Spleen (tissue), 11 donors: Measurements from ENCODE around the gene HOXB6. TPM values are rescaled to one million over a fixed set of nuclear protein-coding genes. Genes with fewer than 3 reads are reported as not detected.
A peak's percentile ranks its signal among the peaks of the same experiment; 100 is the strongest.

Experiments
- DNase-seq: peaks from one replicate; pipeline ENCODE4 v3.0.0-alpha.2; 2020
- H3K27ac ChIP-seq, 8 donors: fragments of 200-600 bp; sonication (generic) in 7 of 8; 1 replicate in 4 of 8; 2 replicates in 4 of 8; pipeline versions ENCODE4 v1.5.0 to v1.8.0; 2016 to 2021; ENCODE audit warnings: inconsistent platforms in 4 of 8, mild to moderate bottlenecking in 4 of 8, moderate library complexity in 1 of 8
- H3K27me3 ChIP-seq, 7 donors: fragments of 200-600 bp; sonication (generic) in 6 of 7; replicated peaks in 1 of 7; 1 replicate in 4 of 7; 2 replicates in 3 of 7; pipeline versions ENCODE4 v1.5.0 to v1.8.0; 2016 to 2021; ENCODE audit warnings: inconsistent platforms in 3 of 7, mild to moderate bottlenecking in 1 of 7
- H3K36me3 ChIP-seq, 6 donors: fragments of 200-600 bp; sonication (generic) in 5 of 6; 1 replicate in 4 of 6; 2 replicates in 2 of 6; pipeline versions ENCODE4 v1.5.0 to v1.8.0; 2016 to 2021; ENCODE audit warnings: inconsistent platforms in 2 of 6
- H3K4me1 ChIP-seq, 6 donors: fragments of 200-600 bp; sonication (generic) in 5 of 6; 1 replicate in 3 of 6; 2 replicates in 3 of 6; pipeline versions ENCODE4 v1.5.0 to v1.8.0; 2016 to 2021; ENCODE audit warnings: inconsistent platforms in 3 of 6
- H3K4me3 ChIP-seq, 8 donors: fragments of 200-600 bp; sonication (generic) in 7 of 8; 1 replicate in 4 of 8; 2 replicates in 4 of 8; pipeline versions ENCODE4 v1.5.0 to v1.8.0; 2016 to 2021; ENCODE audit warnings: inconsistent platforms in 4 of 8, mild to moderate bottlenecking in 4 of 8, moderate library complexity in 2 of 8
- H3K9me3 ChIP-seq, 8 donors: fragments of 200-600 bp; sonication (generic) in 7 of 8; 1 replicate in 4 of 8; 2 replicates in 4 of 8; pipeline versions ENCODE4 v1.5.0 to v1.8.0; 2016 to 2021; ENCODE audit warnings: inconsistent platforms in 4 of 8
- POLR2A ChIP-seq, 3 donors: fragments of 450-650 bp; IDR thresholded peaks; one replicate each; pipeline ENCODE4 v1.5.1; 2017; ENCODE audit warnings: antibody characterized with exemption in 3 of 3, mild to moderate bottlenecking in 1 of 3
- POLR2AphosphoS5 ChIP-seq, 3 donors: sonication (generic); formaldehyde crosslinking; IDR thresholded peaks; one replicate each; pipeline ENCODE4 v1.5.1; 2017; ENCODE audit warnings: antibody characterized with exemption in 3 of 3
- WGBS, 5 donors: extraction: QIAGEN DNeasy Blood & Tissue Kit in 3 of 5; methylation state at CpG; one replicate each; pipeline versions ENCODE4 v1.1.5 to v1.1.7; 2013 to 2018; 5-methylcytosine and 5-hydroxymethylcytosine counted together
- intact Hi-C: fragments of 100-400 bp; cut with DNase I; formaldehyde crosslinking; loops from one replicate; pipeline ENCODE4 v1.15.0; 2023; ENCODE audit warnings: low total_unique reads
- polyA plus RNA-seq, 3 donors: library from polyadenylated mRNA; stranded (reverse); fragments of 200-250 nt; gene quantifications; one replicate each; pipeline ENCODE4 v1.2.1, GENCODE V29; 2013
- total RNA-seq, 7 donors: library from RNA; depleted of rRNA in 3 of 7; stranded (reverse); fragments of >200 nt in 3 of 7; fragmentation: NEBNext Ultra II Directional in 4 of 7; extraction: Animal tissue kit (Norgen Biotek cat#: 25700) in 4 of 7; gene quantifications; one replicate each; pipeline versions ENCODE4 v1.1.0 to v1.2.1, GENCODE V29; 2016 to 2021
- TF ChIP-seq, protein P1 (sequence below), 11 experiments: fragments of 200-600 bp in 7 of 11; fragments of 450-650 bp in 4 of 11; sonication (generic) in 4 of 11; IDR thresholded peaks in 8 of 11; conservative IDR thresholded peaks in 3 of 11; 1 replicate in 7 of 11; 2 replicates in 4 of 11; pipeline versions ENCODE4 v1.4.0 to v1.8.0; 2016 to 2021; ENCODE audit warnings: antibody characterized with exemption in 11 of 11, inconsistent platforms in 4 of 11, mild to moderate bottlenecking in 1 of 11
- donor health status: healthy with polysubstance abuse.
- donor health status: DM: no; HTN: no; CAD: no; lungs with moderate emphysema.
- donor health status: DM: no; HTN: no; CAD: no.
- donor health status: Bipolar disorder and iron deficiency.
- donor health status: healthy.
- donor health status: DM: no; HTN: no; CAD: no.
- donor health status: DM: yes; HTN: yes; CAD: no.

Gene HOXB6
- total and polyA plus RNA-seq, 10 donors: 1.2 to 4.5 (median 2.9) TPM

DNA sequence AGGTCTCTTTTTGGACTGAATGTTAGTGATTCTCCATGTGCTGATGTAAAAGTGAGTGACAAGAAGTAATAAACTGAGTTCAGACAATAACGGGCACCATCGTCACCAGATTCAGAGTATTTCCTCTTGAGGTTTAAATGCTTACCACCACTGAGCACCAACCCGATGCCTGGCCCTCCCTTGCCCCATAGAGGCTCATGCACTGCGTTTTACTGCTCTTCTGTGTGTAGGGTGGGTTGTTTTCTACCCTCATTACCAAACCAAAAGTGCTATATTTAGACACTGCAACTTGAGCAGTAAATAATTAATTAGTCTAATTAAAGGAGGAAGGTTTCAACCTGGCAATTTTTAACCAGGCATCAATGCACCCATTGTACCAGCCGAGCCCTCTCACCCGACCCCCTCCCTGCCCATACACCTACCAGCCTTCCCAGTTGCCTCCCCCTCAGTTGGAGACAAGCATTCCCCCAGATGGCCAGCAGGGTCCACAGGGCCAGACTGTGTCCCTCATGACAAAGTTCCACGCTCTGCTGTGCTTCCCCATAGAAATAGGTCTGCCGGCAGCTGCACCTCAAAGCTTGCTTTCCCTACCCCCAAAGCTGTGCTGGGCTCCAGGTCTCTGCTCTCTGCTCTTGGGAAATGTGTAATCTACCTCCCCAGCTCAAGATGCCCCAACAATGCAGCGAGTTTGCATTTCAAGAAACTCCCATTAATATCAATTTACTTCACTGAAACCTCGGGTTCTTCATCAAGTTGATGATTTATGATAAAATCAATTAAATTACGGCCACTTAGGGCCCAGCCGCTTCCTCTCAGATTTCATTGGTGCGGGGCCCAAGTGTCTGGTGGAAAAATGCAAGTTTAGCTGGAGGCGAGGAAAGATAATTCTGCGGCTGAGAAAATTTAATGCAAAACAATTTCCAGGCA, 42.6 kb downstream of the HOXB6 start:
- Histone ChIP-seq H3K36me3 (no peaks in the 10 kb centered on the region), H3K27me3 (peaks cover 0 to 69% (median 8%) of the 10 kb centered on the region in 7 donors), H3K4me1 (peaks cover 0 to 73% (median 8%) of the 10 kb centered on the region in 6 donors), H3K4me3 (peak overlapping the region in 2 of 8 donors; percentile 42 to 59), H3K9me3 (no peaks in the 10 kb centered on the region), H3K27ac (peak overlapping the region in 6 of 8 donors; percentile 25 to 89 (median 64))
- no peak for DNase-seq
- intact Hi-C loops: no loop called here
- TF ChIP-seq, protein P1, sequence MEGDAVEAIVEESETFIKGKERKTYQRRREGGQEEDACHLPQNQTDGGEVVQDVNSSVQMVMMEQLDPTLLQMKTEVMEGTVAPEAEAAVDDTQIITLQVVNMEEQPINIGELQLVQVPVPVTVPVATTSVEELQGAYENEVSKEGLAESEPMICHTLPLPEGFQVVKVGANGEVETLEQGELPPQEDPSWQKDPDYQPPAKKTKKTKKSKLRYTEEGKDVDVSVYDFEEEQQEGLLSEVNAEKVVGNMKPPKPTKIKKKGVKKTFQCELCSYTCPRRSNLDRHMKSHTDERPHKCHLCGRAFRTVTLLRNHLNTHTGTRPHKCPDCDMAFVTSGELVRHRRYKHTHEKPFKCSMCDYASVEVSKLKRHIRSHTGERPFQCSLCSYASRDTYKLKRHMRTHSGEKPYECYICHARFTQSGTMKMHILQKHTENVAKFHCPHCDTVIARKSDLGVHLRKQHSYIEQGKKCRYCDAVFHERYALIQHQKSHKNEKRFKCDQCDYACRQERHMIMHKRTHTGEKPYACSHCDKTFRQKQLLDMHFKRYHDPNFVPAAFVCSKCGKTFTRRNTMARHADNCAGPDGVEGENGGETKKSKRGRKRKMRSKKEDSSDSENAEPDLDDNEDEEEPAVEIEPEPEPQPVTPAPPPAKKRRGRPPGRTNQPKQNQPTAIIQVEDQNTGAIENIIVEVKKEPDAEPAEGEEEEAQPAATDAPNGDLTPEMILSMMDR (IDR thresholded peaks at IDR 0.05 in 8 of 11, conservative IDR thresholded peaks at IDR 0.05 in 3 of 11): peak in 1 of 11 experiments; percentile 25
- TF ChIP-seq POLR2A (IDR thresholded peaks at IDR 0.05): no peak
- no peak for TF ChIP-seq POLR2AphosphoS5 (IDR thresholded peaks at IDR 0.05)
- WGBS, 5 donors: 62 to 67% (median 65%) methylated on average over 15 of the region's 15 CpGs

DNA sequence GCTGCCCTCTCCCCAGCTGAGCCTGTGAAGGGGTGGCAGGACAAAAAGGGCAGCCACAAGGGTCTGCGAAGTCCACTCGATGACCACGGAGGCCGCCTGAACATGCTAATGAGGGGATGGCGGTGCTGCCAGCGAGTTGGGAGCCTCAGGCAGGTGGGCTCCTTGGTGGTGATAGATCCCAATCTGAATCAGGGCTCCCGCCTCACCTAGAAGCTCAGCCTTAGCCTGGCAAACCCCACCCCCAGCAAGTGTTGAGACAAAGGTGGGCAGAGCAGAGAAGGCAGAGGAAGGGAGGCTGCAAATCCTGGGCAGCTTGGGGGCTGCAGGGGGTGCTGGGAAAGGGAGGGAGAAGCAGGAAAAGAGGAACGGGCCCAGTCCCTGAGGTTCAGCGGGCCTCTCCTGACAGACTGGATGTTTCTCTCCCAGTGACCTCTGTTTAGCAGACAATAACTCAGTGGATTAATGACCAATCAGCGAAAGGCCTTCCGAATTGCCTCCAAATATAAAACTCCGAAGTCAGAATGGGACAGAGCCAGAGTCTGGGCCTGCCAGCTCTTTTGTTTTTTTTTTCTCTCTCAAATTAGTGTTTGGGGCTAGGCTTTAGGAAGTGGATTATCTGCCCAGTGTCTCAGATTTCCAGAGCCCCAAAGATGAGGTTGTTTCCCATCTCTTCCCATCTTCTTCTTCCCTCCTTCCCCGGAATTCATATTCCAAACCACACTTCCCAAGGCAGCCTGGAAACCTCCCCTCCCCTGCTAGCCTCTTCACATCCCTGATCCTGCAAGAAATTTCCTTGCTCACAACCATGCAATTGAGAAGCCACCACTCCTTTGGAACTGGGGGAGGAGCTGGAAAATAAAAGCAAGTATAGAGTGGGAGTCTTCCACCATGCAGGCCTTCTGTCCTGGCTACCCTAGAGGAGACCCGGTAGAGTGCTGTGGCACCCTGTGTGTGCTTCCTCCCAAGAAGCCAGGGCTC, 44.7 kb downstream of the HOXB6 start:
- H3K27ac ChIP-seq: peak overlapping the region in 7 of 8 donors; percentile 5 to 94 (median 55)
- 72 to 79% (median 78%) methylated on average over 13 to 14 of the region's 14 CpGs for WGBS, 5 donors
- H3K27me3 ChIP-seq: peaks cover 0 to 70% (median 8%) of the 10 kb centered on the region in 7 donors
- TF ChIP-seq POLR2A (IDR thresholded peaks at IDR 0.05) (no peak), POLR2AphosphoS5 (IDR thresholded peaks at IDR 0.05) (no peak)
- TF ChIP-seq, protein P1 (IDR thresholded peaks at IDR 0.05 in 8 of 11, conservative IDR thresholded peaks at IDR 0.05 in 3 of 11): no peak
- H3K4me1 ChIP-seq: peaks cover 0 to 75% (median 16%) of the 10 kb centered on the region in 6 donors
- intact Hi-C loops: no loop called here
- H3K4me3 ChIP-seq: no peak overlapping the region
- no peak for DNase-seq
- no peaks in the 10 kb centered on the region for H3K9me3 ChIP-seq
- H3K36me3 ChIP-seq: no peaks in the 10 kb centered on the region

DNA sequence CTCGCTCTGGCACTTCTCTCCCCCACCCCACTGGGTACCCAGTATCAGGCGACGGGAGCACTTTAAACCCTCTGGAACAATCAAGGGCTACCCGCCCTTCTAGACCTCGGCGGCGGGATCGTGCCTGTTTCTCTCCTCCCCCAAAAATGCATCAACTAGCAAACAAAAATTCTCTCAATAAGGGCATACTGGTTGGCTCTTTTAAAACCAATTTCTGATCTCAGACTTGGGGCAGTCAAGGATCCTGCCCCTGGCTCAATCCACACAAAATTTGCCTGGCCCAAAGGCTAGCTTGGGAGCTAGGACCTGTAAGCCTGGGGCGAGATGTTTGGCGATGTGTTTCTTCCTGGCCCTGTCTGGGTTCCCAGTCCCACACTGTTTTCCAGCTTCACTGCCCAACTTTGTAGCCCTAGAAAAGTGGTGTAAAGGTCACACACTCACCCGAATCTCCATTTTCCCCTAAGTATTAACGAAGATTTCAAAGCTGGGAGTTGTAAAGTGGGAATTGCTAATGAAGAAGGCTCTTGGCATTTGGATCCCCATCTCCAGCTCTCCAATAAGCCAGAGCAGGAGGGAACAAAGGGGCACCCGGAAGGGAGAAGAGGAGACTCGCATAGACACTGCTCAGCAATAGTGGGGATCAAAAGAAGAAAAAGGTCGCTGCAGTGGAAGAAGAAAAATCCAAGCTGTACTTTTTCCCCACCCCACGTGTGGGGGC, 45.5 kb downstream of the HOXB6 start:
- intact Hi-C loops: no loop called here
- no peak for DNase-seq
- TF ChIP-seq POLR2A (IDR thresholded peaks at IDR 0.05) (no peak), POLR2AphosphoS5 (IDR thresholded peaks at IDR 0.05) (no peak)
- TF ChIP-seq, protein P1 (IDR thresholded peaks at IDR 0.05 in 8 of 11, conservative IDR thresholded peaks at IDR 0.05 in 3 of 11): no peak
- Histone ChIP-seq H3K27me3 (peaks cover 0 to 70% (median 8%) of the 10 kb centered on the region in 7 donors), H3K27ac (peak overlapping the region in 7 of 8 donors; percentile 5 to 94 (median 55)), H3K4me1 (peaks cover 0 to 68% (median 16%) of the 10 kb centered on the region in 6 donors), H3K4me3 (no peak overlapping the region), H3K36me3 (no peaks in the 10 kb centered on the region), H3K9me3 (no peaks in the 10 kb centered on the region)
- WGBS, 5 donors: 72 to 91% (median 81%) methylated on average over 16 of the region's 16 CpGs
